Liver (tissue), 3 donors: ENCODE measurements around the gene CD300C.

ENCODE experiments used
- CTCF ChIP-seq: fragments of 150-350 bp; IDR thresholded peaks from 2 replicates; pipeline ENCODE4 v1.5.1; 2017; ENCODE audit warnings: improper control_type of control experiment, low read depth, low read length; ENCODE audit not compliant: missing input control
- JUND ChIP-seq, 2 donors: IDR thresholded peaks; 2 replicates each; pipeline ENCODE4 v1.6.1; 2016; ENCODE audit warnings: antibody characterized with exemption in 2 of 2
- RAD21 ChIP-seq, 2 donors: IDR thresholded peaks; 2 replicates each; pipeline ENCODE4 v1.6.1; 2016; ENCODE audit warnings: antibody characterized with exemption in 2 of 2, mild to moderate bottlenecking in 2 of 2
- REST ChIP-seq: IDR thresholded peaks from 2 replicates; pipeline ENCODE4 v1.6.1; 2016; ENCODE audit warnings: antibody characterized with exemption, mild to moderate bottlenecking
- SP1 ChIP-seq: IDR thresholded peaks from 2 replicates; pipeline ENCODE4 v1.6.1; 2018; ENCODE audit warnings: antibody characterized with exemption, mild to moderate bottlenecking
- TAF1 ChIP-seq: conservative IDR thresholded peaks from 2 replicates; pipeline ENCODE4 v1.6.1; 2016; ENCODE audit warnings: antibody characterized with exemption, mild to moderate bottlenecking
- TF ChIP-seq, protein P1 (sequence below): IDR thresholded peaks from 2 replicates; pipeline ENCODE4 v1.6.1; 2016; ENCODE audit warnings: antibody characterized with exemption
- TF ChIP-seq, protein P2 (sequence below): IDR thresholded peaks from 2 replicates; pipeline ENCODE4 v1.6.1; 2016; ENCODE audit warnings: antibody characterized with exemption
- donor health status: healthy.
- donor health status: healthy.

DNA sequence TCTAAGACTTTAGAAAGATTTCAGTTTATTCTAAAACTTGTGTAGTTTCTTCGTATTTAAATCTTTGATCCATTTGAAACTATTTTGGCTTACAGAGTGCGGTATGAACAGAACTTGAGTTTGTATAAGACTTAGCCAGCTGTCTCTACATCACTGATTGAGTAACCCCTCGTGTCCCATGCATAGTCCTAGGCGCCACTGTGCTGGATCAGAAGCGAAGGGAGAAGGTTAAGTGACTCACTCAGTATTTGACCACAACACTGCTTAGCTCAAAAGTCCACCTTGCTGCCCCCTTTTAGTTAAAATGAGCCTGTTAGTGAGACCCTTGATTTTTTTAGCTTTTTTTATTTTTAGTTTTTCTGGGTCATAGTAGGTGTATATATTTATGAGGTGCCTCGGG is 43.1 kb downstream of the CD300C start:
- TF ChIP-seq JUND (IDR thresholded peaks at IDR 0.05) (no peak), CTCF (no peak), REST (no peak), SP1 (no peak), TAF1 (no peak), RAD21 (IDR thresholded peaks at IDR 0.05) (no peak)
- TF ChIP-seq, protein P1, sequence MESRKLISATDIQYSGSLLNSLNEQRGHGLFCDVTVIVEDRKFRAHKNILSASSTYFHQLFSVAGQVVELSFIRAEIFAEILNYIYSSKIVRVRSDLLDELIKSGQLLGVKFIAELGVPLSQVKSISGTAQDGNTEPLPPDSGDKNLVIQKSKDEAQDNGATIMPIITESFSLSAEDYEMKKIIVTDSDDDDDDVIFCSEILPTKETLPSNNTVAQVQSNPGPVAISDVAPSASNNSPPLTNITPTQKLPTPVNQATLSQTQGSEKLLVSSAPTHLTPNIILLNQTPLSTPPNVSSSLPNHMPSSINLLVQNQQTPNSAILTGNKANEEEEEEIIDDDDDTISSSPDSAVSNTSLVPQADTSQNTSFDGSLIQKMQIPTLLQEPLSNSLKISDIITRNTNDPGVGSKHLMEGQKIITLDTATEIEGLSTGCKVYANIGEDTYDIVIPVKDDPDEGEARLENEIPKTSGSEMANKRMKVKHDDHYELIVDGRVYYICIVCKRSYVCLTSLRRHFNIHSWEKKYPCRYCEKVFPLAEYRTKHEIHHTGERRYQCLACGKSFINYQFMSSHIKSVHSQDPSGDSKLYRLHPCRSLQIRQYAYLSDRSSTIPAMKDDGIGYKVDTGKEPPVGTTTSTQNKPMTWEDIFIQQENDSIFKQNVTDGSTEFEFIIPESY = no peak
- TF ChIP-seq, protein P2, sequence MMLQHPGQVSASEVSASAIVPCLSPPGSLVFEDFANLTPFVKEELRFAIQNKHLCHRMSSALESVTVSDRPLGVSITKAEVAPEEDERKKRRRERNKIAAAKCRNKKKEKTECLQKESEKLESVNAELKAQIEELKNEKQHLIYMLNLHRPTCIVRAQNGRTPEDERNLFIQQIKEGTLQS = no peak
